ENCODE results near the gene ARMC9. TPM values are rescaled to one million over a fixed set of nuclear protein-coding genes. Genes with fewer than 3 reads are reported as not detected.
A peak's percentile ranks its signal among the peaks of the same experiment; 100 is the strongest.

Gene ARMC9
- total RNA-seq, 1 donor: 189 TPM

DNA sequence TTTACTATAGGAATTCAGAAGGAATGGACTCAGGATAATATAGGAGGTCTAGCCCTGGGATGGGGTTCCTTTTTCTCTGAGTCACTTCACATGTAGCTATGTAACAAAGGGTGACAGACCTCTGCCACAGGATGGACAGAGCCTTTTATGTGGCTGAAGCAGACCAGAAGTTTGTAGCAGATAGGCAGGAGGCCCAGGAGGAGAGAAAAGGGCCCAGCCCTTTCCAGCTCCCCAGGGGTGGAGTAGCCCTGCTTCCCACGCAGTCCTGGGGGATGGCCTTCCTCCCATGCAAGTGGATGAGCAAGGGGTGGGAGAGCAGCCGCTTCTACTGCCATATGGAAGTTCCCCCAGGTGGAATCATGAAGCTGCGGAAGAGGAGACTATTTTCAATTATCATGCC, 40.3 kb downstream of the ARMC9 start:
- TF ChIP-seq, protein P1, sequence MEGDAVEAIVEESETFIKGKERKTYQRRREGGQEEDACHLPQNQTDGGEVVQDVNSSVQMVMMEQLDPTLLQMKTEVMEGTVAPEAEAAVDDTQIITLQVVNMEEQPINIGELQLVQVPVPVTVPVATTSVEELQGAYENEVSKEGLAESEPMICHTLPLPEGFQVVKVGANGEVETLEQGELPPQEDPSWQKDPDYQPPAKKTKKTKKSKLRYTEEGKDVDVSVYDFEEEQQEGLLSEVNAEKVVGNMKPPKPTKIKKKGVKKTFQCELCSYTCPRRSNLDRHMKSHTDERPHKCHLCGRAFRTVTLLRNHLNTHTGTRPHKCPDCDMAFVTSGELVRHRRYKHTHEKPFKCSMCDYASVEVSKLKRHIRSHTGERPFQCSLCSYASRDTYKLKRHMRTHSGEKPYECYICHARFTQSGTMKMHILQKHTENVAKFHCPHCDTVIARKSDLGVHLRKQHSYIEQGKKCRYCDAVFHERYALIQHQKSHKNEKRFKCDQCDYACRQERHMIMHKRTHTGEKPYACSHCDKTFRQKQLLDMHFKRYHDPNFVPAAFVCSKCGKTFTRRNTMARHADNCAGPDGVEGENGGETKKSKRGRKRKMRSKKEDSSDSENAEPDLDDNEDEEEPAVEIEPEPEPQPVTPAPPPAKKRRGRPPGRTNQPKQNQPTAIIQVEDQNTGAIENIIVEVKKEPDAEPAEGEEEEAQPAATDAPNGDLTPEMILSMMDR (IDR thresholded peaks at IDR 0.05; ENCODE audit: insufficient read depth, low read depth, low read length): no peak
- no peak overlapping the region for H3K4me3 ChIP-seq (ENCODE audit: low read depth, low read length)
- DNase-seq (ENCODE audit: low read depth): no peak

DNA sequence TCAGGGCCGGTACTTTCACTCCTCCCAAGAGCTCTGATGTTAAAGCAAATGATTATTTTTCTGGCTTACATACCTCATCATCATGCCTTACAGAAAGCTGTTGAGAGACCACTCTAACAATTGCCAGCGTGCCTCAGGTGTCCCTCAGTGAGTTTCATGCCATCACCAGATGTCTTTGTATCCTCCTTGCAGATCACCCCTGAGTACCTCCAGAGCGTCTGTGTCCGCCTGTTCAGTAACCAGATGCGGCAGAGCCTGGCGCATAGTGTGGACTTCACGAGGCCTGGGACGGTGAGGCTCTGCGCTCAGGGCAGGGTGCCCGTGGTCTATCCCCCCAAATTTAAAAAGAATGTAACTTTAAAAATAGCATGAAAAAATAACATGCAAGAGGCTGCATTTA, 41.3 kb downstream of the ARMC9 start:
- TF ChIP-seq, protein P1 (IDR thresholded peaks at IDR 0.05; ENCODE audit: insufficient read depth, low read depth, low read length): no peak
- no peak for DNase-seq (ENCODE audit: low read depth)
- H3K4me3 ChIP-seq (ENCODE audit: low read depth, low read length): no peak overlapping the region

DNA sequence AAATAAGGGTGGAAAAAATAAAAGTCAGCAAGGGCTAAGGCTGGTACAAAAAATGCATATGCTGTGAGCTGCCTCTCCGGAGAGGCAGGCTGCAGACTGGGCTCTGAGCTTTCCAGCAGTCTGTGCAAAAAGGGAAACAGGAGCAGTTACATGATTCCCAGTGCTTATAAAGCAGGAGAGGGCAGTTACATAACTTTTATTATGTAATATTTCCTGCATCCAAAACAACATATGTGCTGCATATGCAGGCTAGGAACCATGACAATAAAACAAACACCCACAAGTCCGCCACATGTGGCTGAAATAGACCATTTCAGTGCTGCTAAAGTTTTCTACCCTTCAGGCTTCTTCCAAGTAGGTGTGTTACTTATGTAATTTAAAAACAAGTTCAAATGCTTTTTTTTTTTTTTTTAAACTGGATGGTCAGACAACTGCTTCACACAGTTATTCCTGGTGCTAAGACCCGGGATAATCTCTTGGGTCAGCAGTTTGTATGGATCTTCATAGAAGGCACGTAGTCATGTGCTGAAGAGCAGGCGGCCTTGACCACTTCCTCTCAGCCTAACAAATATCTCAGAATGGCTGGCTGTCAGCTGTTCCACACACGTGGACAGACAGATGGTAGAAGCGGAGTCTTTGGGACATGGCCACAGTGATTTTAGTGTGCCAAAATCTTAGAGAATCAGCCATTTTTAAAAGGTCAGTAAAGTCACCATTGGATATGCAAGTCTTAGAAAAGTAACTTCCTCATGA, 43.5 kb downstream of the ARMC9 start:
- DNase-seq (ENCODE audit: low read depth): peak; percentile 84
- TF ChIP-seq, protein P1 (IDR thresholded peaks at IDR 0.05; ENCODE audit: insufficient read depth, low read depth, low read length): no peak
- no peak overlapping the region for H3K4me3 ChIP-seq (ENCODE audit: low read depth, low read length)

DNA sequence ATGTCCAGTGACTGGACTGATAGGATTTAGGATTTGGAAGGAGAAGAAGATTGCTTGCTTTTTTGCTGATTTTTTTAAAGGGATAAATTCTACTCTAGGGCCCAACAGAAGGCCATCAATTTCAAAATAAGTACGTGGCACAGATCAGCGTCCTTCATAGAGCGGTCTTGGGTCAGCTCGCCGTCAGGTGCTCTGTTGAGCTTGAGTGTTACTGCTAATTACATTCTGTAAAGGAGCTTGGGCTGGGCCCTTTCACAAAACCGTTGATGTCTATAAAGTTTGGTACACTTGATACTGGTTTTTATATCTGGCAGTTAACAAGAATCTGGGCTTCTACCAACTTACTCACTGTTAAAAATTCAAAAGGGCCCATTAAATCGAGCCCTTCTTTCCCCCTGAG, 45.4 kb downstream of the ARMC9 start:
- TF ChIP-seq, protein P1 (IDR thresholded peaks at IDR 0.05; ENCODE audit: insufficient read depth, low read depth, low read length): no peak
- DNase-seq (ENCODE audit: low read depth): no peak
- H3K4me3 ChIP-seq (ENCODE audit: low read depth, low read length): no peak overlapping the region

DNA sequence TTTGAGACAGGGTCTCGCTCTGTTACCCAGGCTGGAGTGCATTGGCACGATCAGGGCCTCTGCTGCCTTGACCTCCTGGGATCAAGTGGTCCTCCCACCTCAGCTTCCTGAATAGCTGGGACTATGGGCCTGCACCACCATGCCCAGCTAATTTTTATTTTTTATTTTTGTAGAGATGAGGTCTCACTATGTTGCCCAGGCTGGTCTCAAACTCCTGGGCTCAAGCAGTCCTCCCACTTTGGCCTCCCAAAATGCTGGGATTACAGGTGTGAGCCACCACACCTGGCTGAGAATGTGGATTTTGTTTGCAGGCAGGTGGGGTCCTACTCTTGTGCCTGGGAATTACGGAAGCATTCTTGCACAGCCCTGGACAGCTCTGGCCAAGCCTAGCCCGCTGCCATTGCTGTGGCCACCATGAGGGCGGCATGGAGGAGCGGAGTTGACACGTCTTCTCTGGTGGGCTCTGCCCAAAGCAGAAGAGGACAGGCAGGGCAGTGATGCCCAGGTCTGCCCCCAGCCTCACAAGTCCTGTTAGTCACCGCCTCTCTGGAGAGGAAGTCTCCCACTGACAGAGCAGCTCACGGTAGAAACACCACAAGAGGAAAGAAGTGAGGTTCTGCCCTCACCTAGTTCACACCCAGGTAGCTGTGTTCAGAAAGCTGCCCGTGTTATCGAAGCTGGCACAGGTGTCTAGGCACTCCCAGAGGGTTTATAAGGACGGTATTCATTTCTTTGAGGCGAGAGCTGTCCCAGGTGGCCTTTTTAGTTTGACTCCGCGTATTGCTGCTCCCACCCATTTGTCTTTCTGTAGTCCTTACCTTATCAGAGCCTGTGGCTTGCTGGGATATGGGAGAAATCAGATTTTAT, 46.2 kb downstream of the ARMC9 start:
- TF ChIP-seq, protein P1 (IDR thresholded peaks at IDR 0.05; ENCODE audit: insufficient read depth, low read depth, low read length): no peak
- no peak overlapping the region for H3K4me3 ChIP-seq (ENCODE audit: low read depth, low read length)
- no peak for DNase-seq (ENCODE audit: low read depth)

DNA sequence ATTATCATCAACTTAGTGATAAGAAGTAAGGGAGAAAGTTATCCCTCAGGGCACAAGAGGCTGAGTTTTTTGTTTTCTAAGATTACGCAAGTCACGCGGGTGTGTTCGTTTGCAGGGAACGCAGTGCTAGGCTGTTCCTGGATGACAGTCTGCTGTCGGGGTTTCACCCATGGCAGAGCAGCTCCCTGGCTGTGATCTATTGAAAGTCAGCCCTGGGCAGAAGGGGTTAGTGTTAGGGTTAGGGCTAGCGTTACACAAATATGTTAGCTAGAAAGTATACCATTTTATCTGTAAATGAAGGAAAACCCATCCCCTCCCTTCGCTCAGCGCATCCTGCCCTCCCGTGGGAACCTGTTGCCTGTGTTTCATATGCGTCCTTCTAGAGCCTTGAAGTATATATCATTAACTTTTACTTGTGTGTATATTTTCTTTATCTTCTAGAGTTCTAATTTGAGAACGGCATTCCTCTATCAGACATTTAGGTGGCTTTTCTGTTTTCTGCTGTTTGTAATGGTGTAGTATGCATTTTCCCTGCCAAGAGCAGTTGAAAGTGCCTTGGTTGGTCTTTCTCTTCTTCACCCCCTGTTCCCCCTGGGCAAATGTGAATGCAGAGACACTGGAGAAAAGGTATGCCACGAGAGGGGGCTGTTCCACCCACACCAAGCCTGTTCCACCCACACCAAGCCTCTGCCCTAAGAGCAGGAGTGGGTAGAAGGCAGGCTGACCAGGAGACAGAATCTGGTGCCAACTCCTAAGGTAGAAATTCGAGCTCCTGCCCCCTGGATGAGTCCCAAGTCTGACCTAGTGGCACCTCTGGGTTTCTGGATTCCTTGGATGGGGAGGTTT, 47.0 kb downstream of the ARMC9 start:
- TF ChIP-seq, protein P1 (IDR thresholded peaks at IDR 0.05; ENCODE audit: insufficient read depth, low read depth, low read length): no peak
- no peak overlapping the region for H3K4me3 ChIP-seq (ENCODE audit: low read depth, low read length)
- peak; percentile 44 for DNase-seq (ENCODE audit: low read depth)

Data from fibroblast of villous mesenchyme (primary cell).